HEK293T (cell line): ENCODE data around the gene LRPAP1.
"Not testable (repeated sequence)": the region's sequence is repeated elsewhere in the genome, so short reads cannot be mapped to it uniquely, and the experiment has no call there.

Source experiments
- BHLHE40 ChIP-seq: fragments of 450-650 bp; IDR thresholded peaks from 2 replicates; pipeline ENCODE4 v1.6.1; 2016; ENCODE audit warnings: mild to moderate bottlenecking, moderate library complexity, borderline replicate concordance
- FOXA1 ChIP-seq: fragments of 450-650 bp; IDR thresholded peaks from 2 replicates; pipeline ENCODE4 v1.6.1; 2016; ENCODE audit warnings: mild to moderate bottlenecking
- FOXK2 ChIP-seq: fragments of 450-650 bp; IDR thresholded peaks from 2 replicates; pipeline ENCODE4 v1.6.1; 2016; ENCODE audit warnings: mild to moderate bottlenecking
- SP1 ChIP-seq: fragments of 450-650 bp; IDR thresholded peaks from 2 replicates; pipeline ENCODE4 v1.6.1; 2017
- SUZ12 ChIP-seq: fragments of 450-650 bp; IDR thresholded peaks from 2 replicates; pipeline ENCODE4 v1.6.1; 2016; ENCODE audit warnings: mild to moderate bottlenecking
- TARDBP ChIP-seq: fragments of 450-650 bp; IDR thresholded peaks from 2 replicates; pipeline ENCODE4 v1.6.1; 2016
- TF ChIP-seq, protein P1 (sequence below): fragments of 450-650 bp; IDR thresholded peaks from 2 replicates; pipeline ENCODE4 v1.6.1; 2016

DNA sequence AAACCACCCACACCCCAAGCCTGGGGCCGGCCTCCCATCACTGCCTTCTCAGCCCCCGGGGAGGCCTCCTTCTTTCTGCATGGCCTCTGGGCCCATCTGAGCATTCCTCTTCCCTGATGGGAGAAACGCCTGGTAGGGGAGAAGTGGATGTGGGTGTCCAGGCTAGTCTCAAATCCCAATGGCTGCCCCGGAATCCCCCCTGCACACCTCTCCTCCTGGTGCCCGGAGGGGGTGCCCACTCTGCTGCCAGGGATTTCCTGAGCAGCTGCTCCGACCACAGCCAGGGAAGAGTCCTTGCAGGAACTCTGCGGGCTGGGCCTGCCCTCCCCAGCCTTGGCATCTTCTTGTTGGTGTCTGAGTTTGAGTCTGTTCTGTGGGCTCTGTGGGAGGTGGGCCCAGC, 19.1 kb upstream of the LRPAP1 start:
- TF ChIP-seq BHLHE40, TARDBP, SUZ12, FOXK2, FOXA1, SP1: not testable (repeated sequence)
- TF ChIP-seq, protein P1, sequence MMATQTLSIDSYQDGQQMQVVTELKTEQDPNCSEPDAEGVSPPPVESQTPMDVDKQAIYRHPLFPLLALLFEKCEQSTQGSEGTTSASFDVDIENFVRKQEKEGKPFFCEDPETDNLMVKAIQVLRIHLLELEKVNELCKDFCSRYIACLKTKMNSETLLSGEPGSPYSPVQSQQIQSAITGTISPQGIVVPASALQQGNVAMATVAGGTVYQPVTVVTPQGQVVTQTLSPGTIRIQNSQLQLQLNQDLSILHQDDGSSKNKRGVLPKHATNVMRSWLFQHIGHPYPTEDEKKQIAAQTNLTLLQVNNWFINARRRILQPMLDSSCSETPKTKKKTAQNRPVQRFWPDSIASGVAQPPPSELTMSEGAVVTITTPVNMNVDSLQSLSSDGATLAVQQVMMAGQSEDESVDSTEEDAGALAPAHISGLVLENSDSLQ: not testable (repeated sequence)
